Measurements from ENCODE around the gene KIZ. TPM values are rescaled to one million over a fixed set of nuclear protein-coding genes. Genes with fewer than 3 reads are reported as not detected.

KIZ gene
- total RNA-seq, 4 donors from 2014 or later, result 37.5 to 45.6 (median 41.2) TPM

- no peak for TF ChIP-seq CTCF (IDR thresholded peaks at IDR 0.05; ENCODE audit: low read depth)
These were observed 104.3 kb downstream of the KIZ start for GRCh38 chr20:21230220-21230619.

GRCh38 chr20:21230686-21231085 is 104.8 kb downstream of the KIZ start:
- TF ChIP-seq CTCF (IDR thresholded peaks at IDR 0.05; ENCODE audit: low read depth), result no peak

GRCh38 chr20:21232546-21233280 is 106.8 kb downstream of the KIZ start:
- no peak for TF ChIP-seq CTCF (IDR thresholded peaks at IDR 0.05; ENCODE audit: low read depth)

GRCh38 chr20:21234324-21234723 is 108.4 kb downstream of the KIZ start:
- TF ChIP-seq CTCF (IDR thresholded peaks at IDR 0.05; ENCODE audit: low read depth), result no peak

GRCh38 chr20:21234806-21235483 is 109.1 kb downstream of the KIZ start:
- TF ChIP-seq CTCF (IDR thresholded peaks at IDR 0.05; ENCODE audit: low read depth), result no peak

- no peak for TF ChIP-seq CTCF (IDR thresholded peaks at IDR 0.05; ENCODE audit: low read depth)
These were observed 109.9 kb downstream of the KIZ start for GRCh38 chr20:21235484-21236445.
